Endometrial microvascular endothelial cells (primary cell): ENCODE data around the gene STAT3. TPM values are rescaled to one million over a fixed set of nuclear protein-coding genes. Genes with fewer than 3 reads are reported as not detected.
"Not testable (repeated sequence)": the region's sequence is repeated elsewhere in the genome, so short reads cannot be mapped to it uniquely, and the experiment has no call there.

Source experiments
- in situ Hi-C: cut with HindIII; loops from 2 replicates; pipeline ENCODE4 v1.10.0; 2017; ENCODE audit warnings: low sequenced_read_pairs, low pct_unique_long_range_greater_than_20kb; ENCODE audit errors: inconsistent ontology term
- total RNA-seq: library from RNA; depleted of rRNA; stranded (reverse); fragments of >200 nt; gene quantifications from one replicate; pipeline ENCODE4 v1.2.3, GENCODE V29; 2015; ENCODE audit errors: inconsistent ontology term

Gene STAT3
- total RNA-seq, 1 donor from 2014 or later: 86.0 TPM

DNA sequence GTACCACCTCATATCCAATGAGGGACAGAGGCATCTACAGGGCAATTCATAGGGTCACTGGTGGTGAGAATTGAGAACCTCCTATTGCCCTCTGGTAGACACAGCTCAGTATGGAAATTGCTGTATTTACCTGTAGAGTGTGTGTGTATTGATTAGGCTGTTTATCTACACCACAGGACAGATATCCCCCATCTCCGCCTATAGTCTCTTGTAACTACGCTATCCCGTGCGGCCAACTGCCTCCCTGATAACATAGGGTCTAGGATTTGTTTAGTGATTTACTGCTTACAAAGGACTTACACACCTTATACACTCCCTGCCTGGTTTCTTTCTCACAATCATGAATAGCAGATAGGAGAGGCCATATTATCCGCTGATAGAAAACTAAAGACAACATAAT is 1.7 kb upstream of the STAT3 start:
- in situ Hi-C loops: no loop called here

DNA sequence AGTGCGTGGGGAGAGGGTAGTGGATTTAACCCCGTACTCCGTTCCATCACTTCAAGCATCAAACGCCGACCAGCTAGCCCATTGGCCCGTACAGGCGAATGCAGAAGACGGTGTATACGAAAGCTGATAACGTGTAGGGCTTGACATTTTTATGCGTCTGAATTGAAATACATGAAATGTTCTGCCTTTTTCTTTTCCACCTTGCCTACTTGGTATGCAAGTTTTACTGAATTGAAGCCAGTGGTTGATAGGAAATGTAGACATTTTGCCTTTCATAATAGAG is 834 bp upstream of the STAT3 start:
- in situ Hi-C loops: no loop called here

- in situ Hi-C loops: no loop called here
Measured at GRCh38 chr17:42387661-42388380, 421 bp downstream of the STAT3 start.

DNA sequence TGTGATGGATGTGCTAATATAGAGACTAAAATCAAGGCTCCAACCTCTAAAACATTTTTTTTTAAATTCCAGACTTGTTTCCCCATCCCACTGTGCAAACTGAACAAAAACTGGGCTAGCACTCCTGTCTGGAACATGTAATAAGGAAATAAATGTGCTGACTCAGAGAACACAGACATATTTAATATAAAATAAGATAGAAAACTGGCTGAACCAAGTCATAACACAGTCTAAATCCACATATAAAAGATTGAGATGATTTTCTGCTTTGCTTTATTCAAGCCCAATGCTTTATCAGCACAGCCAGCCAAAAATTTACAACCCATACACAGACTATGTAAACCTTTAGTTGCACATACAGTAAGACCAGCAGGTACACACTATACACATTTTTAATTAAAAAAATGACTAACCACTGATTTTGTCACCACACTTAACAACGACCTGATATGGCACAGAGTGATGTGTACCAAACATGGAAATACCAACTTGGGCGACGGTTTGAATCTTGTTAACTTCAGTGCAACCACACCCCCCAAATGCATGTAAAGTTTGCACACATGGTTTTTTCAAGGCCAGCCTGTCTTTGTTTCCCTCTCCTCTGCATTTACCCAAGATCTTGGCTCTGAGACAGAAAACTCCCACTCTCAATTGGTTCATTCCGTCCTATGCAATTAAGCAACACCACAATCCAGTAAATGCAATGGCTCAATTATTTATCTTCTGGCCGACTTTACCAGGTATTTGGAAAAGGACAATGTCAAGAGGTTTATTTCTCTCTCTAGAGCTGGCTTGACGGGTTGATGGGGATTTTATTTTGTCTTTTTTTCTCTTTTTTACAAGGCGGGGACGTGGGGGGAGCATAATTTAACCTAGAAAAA is 1.2 kb downstream of the STAT3 start:
- in situ Hi-C loops: no loop called here

DNA sequence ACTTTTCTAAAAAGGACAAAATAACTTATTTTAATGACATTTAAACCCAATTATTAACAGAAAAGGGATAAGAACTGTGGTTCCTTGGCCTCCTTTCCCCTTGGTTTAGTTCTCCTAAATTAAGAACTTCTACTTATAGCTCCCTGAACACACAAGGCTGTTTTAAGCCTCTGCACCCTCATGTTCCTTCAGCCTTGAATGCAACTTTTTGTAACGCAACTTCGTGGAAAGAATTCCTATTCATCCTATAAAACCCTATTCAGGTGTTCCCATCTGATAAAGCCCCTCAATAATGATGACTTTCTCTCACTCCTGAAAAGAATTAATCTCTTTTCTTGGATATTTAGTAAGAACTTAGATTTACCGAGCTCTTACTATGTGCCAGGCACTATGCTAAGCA is 6.3 kb downstream of the STAT3 start:
- in situ Hi-C loops: no loop called here

GRCh38 chr17:42380935-42381334 is 7.3 kb downstream of the STAT3 start:
- in situ Hi-C loops: no loop called here

GRCh38 chr17:42378959-42379594 is 9.2 kb downstream of the STAT3 start:
- in situ Hi-C loops: no loop called here

DNA sequence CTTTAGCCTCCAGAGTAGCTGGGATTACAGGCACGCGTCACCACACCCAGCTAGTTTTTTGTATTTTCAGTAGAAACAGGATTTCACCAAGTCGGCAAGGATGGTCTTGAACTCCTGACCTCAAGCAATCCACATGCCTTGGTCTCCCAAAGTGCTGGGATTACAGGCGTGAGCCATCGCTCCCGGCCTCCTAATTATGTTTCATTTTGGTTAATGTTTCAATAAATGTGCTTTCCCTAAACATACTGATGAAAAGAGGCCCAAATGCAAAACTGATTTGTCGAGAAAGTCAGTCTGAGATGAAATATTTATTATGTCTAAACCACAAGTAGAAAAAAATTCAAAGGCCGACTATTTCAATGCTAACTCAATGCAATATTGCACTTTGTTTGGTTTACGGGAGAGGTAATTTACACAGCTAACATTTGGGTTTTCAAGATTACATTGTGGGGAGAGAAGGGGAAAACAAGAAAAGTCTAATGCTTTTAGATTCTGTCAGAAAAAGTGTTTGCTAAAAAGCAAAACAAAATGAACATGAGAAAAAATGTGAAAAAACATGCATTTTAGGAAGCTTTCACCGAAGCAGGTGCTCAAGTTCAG is 9.8 kb downstream of the STAT3 start:
- in situ Hi-C loops: no loop called here

DNA sequence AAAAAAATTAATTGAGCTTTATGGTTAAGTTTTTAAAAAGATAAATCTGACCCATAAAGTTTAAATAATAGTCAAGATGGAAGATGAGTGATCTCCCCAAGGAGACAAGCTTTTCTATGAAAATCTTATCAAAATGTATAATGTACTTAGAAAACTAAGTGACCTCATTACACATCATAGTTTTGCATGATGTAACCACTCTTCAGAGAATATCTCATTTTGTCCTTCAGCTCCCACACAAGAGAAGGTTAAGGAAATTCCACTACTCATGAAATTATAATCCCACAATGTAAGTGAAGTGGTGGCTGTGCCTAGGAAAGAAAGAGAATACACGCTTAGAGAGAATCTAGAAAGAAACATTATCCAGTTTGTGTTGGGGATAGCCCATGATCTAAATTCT is 14.3 kb downstream of the STAT3 start:
- in situ Hi-C loops: no loop called here

DNA sequence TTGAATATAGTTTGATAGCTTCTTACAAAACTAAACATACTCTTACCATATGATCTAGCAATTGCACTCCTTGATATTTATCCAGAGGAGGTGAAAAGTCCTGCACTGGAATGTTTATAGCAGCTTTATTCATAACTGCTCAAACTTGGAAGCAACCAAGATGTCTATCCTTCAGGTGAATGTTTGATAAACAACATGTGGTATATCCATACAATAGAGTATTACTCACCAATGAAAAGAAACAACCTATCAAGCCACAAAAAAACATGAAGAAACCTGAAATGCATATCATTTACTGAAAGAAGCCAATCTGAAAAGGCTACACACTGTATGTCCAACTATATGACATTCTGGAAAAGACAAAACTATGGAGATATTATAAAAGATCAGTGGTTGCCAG is 16.1 kb downstream of the STAT3 start:
- in situ Hi-C loops: no loop called here

DNA sequence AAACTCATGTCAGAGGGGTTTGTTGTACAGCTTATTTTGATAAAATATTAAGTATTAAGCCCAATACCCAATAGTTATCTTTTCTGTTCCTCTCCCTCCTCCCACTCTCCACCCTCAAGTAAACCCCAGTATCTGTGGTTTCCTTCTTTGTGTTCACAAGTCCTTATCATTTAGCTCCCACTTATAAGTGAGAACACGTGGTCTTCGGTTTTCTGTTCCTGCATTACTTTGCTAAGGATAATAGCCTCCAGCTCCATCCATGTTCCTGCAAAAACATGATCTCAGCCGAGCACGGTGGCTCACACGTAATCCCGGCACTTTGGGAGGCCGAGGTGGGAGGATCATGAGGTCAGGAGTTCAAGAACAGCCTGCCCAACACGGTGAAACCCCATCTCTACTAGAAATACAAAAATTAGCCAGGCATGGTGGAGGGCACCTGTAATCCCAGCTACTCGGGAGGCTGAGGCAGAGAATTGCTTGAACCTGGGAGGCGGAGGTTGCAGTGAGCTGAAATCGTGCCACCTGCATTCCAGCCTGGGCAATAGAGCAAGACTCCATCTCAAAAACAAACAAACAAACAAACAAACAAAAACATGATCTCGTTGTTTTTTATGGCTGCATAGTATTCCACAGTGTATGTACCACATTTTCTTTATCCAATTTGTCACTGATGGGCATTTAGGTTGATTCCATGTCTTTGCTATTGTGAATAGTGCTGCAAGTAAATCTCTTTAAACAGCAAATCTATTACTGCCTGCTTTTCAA is 19.3 kb downstream of the STAT3 start:
- in situ Hi-C loops: not testable (repeated sequence)

- in situ Hi-C loops: not testable (repeated sequence)
Measured at GRCh38 chr17:42368310-42368709, 19.9 kb downstream of the STAT3 start.

DNA sequence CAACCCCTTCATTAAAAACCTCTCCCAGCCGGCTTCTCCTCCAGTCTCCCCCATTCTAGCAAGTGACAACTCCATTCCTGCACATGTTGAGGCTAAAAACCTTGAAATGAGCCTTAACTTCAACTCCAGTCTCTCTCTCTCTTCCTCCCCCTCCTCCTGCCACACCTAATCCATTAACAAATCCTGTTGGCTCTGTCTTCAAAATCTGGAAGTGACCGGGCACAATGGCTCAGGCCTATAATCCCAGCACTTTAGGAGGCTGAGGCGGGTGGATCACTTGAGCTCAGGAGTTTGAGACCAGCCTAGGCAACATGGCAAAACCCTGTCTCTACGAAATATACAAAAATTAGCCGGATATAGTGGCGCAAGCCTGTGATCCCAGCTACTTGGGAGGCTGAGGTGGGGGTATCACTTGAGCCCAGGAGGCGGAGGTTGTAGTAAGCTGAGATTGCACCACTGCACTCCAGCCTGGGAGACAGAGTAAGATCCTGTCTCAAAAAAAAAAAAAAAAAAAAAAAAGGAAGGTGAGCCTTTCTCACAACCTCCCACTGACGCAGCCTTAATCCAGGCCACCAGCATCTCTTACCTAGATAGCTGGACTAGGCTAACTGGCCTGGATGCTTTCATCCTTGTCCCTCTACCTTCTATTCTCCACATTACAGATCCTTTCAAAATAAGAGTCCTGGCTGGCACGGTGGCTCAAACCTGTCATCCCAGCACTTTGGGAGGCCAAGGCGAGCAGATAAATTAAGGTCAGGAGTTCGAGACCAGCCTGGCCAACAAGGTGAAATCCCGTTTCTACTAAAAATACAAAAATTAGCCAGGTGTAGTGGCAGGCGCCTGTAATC is 21.8 kb downstream of the STAT3 start:
- in situ Hi-C loops: not testable (repeated sequence)

GRCh38 chr17:42365136-42365535 is 23.1 kb downstream of the STAT3 start:
- in situ Hi-C loops: no loop called here

DNA sequence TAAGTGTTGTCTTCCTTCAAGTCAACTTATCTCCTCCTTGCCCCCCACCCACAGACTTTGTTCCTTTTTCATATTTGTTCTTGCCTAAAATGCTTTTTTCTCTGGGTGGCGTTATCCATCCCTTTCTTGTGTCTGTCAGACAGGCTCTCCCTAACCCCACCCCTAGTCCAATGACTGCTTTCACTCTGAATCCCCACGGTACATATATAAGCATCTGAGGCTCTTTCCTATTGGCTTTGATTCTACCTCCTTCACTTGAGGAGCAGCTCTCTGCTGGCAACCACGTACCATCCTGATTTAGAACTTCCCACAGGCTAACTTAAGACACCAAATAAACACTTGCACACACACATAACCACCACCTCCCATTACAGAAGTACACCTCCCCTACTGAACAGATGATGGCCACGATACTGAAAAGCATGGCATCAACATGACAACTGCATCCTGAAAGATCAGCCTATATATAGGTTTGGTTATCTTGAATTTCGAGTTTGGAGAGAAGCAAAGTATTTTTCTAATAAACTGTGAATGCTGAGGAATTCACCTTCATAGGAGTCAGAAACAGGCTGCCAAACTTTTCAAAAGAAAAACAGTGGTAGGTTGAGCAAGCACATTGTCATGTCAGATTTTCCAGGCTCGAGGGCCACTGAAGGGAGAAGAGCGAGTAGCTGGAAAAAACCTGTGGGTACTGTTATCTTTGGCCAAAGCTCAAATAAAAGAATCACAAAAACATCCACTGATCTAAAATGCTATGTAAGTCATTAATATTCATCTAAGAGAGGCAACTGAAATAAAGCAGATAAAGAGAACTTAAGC is 24.3 kb downstream of the STAT3 start:
- in situ Hi-C loops: no loop called here

- in situ Hi-C loops: no loop called here
Measured at GRCh38 chr17:42363231-42363630, 25.0 kb downstream of the STAT3 start.

DNA sequence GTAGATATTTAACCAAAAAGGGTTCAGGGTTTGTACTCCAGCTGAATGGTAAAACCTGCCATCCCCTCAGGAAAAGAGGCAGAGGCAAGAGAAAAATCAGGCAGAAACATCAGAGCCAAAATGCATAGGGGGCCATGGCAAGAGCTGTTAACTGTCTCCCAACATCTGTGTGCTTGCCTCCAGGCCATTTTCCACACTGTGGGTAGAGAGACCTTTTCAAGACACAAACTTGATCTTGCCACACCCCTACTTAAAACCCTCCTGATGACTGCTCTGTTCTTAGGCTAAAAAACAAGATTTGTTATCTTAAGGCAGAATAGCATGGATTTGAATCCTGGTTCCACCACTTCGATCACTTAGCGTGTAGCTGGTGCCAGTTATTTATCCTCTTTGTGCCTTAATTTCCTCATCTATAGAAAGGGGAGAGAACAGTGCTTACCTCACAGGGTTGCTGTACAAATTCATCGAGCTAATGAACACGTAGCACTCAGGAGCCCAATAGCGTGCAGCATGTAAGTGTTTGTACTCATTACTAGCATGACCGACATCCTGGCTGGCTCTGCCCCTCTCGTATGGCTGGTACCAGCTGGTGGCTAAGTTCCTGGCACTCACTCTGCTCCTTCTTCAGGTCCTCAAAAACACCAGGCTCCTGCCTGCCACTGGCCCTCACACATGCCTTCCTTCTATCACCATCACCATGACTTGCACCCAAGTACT is 25.8 kb downstream of the STAT3 start:
- in situ Hi-C loops: no loop called here
